Endothelial cell (in vitro differentiated cells): Measurements from ENCODE around the gene ARL6IP6. TPM values are rescaled to one million over a fixed set of nuclear protein-coding genes. Genes with fewer than 3 reads are reported as not detected.

Source experiments
- DNase-seq: peaks from one replicate; pipeline ENCODE4 v3.0.0; 2021; ENCODE audit warnings: low spot score
- H3K27ac Mint-ChIP-seq: one replicate; pipeline ENCODE4 v1.8.0; 2021; ENCODE audit warnings: mixed read lengths, inconsistent platforms; ENCODE audit not compliant: unreplicated experiment
- H3K27me3 Mint-ChIP-seq: one replicate; pipeline ENCODE4 v1.8.0; 2021; ENCODE audit warnings: mild to moderate bottlenecking, moderate library complexity, mixed read lengths, inconsistent platforms; ENCODE audit not compliant: unreplicated experiment
- H3K36me3 Mint-ChIP-seq: one replicate; pipeline ENCODE4 v1.8.0; 2021; ENCODE audit warnings: mild to moderate bottlenecking, low read depth, mixed read lengths, inconsistent platforms; ENCODE audit not compliant: unreplicated experiment
- H3K4me1 Mint-ChIP-seq: one replicate; pipeline ENCODE4 v1.8.0; 2021; ENCODE audit warnings: mild to moderate bottlenecking, mixed read lengths, inconsistent platforms; ENCODE audit not compliant: unreplicated experiment
- H3K4me3 Mint-ChIP-seq: one replicate; pipeline ENCODE4 v1.8.0; 2021; ENCODE audit warnings: mild to moderate bottlenecking, mixed read lengths, inconsistent platforms; ENCODE audit not compliant: unreplicated experiment
- H3K9me3 Mint-ChIP-seq: one replicate; pipeline ENCODE4 v1.8.0; 2021; ENCODE audit warnings: mixed read lengths, inconsistent platforms; ENCODE audit not compliant: unreplicated experiment
- total RNA-seq: library from RNA; stranded (reverse); fragmentation: NEBNext Ultra II Directional; extraction: Animal tissue kit (Norgen Biotek cat#: 25700); gene quantifications from one replicate; pipeline ENCODE4 v1.2.1, GENCODE V29; 2021; ENCODE audit not compliant: unreplicated experiment
- TF ChIP-seq, protein P1 (sequence below): fragments of 200-600 bp; sonication (generic); IDR thresholded peaks from one replicate; pipeline ENCODE4 v1.5.0; 2021; ENCODE audit warnings: antibody characterized with exemption; ENCODE audit not compliant: unreplicated experiment

The ARL6IP6 gene
- total RNA-seq, 1 donor from 2014 or later = 22.7 TPM

DNA sequence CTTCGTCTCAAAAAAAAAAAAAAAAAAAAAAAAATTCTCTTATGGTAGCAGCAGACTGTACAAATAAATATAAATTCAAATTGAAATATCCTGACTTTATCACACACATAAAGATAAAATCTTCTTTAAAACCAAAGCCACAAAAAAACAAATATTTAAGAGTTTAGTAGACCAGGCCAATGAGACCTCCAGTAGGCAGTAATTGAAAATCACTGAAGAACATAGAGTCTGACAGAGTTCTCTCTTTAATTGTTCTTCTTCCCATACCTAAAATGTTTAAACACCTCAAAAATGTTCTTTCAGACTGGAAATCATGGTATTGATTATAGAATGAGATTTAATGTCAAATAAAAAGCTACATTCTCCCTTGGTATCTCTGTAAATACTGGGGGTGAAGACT, 21.9 kb upstream of the ARL6IP6 start:
- no peak overlapping the region for H3K27ac Mint-ChIP-seq

DNA sequence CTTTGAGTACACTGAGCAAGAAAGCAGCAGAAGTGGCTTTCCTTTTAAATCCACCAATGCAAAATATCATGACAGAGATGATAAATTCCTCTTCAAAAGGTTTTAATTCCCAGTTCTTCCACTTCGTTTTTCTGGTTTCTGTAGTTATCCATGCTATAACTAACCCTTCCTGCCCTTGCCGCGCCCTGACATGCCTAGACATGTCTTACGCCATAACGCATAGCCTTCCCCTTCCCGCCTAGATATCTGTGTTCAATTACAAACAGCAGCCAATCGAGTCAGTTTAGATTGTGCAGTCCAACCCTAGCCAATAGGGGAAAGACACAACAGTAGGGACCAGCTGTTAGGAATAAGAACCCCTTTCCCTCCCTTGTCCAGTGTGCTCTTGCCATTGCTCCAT, 17.2 kb upstream of the ARL6IP6 start:
- no peak overlapping the region for H3K27ac Mint-ChIP-seq

More for the DNA sequence above, 21.9 kb upstream of the ARL6IP6 start:
- no peak for DNase-seq
- H3K36me3 Mint-ChIP-seq = peaks cover 9% of the 10 kb centered on the region
- no peaks in the 10 kb centered on the region for H3K9me3 Mint-ChIP-seq
- H3K4me3 Mint-ChIP-seq = no peak overlapping the region
- peaks cover 5% of the 10 kb centered on the region for H3K4me1 Mint-ChIP-seq
- no peaks in the 10 kb centered on the region for H3K27me3 Mint-ChIP-seq
- TF ChIP-seq, protein P1, sequence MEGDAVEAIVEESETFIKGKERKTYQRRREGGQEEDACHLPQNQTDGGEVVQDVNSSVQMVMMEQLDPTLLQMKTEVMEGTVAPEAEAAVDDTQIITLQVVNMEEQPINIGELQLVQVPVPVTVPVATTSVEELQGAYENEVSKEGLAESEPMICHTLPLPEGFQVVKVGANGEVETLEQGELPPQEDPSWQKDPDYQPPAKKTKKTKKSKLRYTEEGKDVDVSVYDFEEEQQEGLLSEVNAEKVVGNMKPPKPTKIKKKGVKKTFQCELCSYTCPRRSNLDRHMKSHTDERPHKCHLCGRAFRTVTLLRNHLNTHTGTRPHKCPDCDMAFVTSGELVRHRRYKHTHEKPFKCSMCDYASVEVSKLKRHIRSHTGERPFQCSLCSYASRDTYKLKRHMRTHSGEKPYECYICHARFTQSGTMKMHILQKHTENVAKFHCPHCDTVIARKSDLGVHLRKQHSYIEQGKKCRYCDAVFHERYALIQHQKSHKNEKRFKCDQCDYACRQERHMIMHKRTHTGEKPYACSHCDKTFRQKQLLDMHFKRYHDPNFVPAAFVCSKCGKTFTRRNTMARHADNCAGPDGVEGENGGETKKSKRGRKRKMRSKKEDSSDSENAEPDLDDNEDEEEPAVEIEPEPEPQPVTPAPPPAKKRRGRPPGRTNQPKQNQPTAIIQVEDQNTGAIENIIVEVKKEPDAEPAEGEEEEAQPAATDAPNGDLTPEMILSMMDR = no peak

DNA sequence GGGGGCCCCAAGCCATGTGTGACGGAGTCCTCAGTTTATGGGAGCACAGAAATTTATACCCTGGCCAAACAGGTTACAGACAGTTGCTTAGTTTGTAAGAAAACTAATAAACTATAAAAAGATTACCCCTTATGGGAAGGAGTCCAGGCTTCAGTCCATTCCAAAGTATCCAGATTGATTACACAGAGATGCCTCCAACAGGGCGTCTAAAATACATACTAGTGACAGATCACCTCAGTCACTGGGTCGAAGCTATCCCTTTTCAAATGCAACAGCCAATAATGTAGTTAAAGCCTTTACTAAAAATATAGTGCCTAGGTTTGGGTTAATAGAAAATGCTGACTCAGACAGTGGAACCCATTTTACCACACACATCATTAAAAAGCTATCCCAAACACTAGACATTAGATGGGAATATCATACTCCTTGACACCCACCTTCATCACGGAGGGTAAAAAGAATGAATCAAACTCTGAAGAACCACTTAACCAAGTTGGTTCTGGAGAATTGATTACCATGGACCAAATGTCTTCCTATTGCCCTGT, 11.9 kb upstream of the ARL6IP6 start:
- peaks cover 3% of the 10 kb centered on the region for H3K27me3 Mint-ChIP-seq
- H3K4me1 Mint-ChIP-seq = peaks cover 22% of the 10 kb centered on the region
- no peak overlapping the region for H3K27ac Mint-ChIP-seq
- H3K36me3 Mint-ChIP-seq = peaks cover 48% of the 10 kb centered on the region
- no peak for DNase-seq
- TF ChIP-seq, protein P1 = no peak
- no peaks in the 10 kb centered on the region for H3K9me3 Mint-ChIP-seq
- no peak overlapping the region for H3K4me3 Mint-ChIP-seq

More for the DNA sequence above, 17.2 kb upstream of the ARL6IP6 start:
- DNase-seq = no peak
- H3K4me3 Mint-ChIP-seq = peak overlapping the region; percentile 19
- H3K4me1 Mint-ChIP-seq = peaks cover 15% of the 10 kb centered on the region
- TF ChIP-seq, protein P1 = no peak
- peaks cover 30% of the 10 kb centered on the region for H3K36me3 Mint-ChIP-seq
- no peaks in the 10 kb centered on the region for H3K9me3 Mint-ChIP-seq
- H3K27me3 Mint-ChIP-seq = peaks cover 3% of the 10 kb centered on the region

DNA sequence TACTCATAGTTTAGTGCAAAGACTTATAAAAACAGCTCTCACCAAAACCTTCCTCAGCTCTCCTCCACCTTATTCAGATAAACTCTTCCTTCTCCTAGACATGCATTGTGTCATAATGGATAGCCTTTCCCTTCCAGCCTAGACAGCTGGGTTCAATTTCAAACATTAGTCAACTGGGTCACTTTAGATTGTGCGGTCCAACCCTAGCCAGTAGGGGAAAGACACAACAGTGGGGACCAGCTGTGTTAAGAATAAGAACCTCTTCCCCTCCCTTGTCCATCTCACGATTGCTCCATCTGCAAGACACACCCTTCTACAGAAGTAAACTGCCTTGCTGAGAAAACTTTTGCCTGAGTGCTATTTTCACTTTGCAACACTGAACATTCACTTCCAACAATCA, 9.7 kb upstream of the ARL6IP6 start:
- Mint-ChIP-seq H3K36me3 (peaks cover 40% of the 10 kb centered on the region), H3K27me3 (peaks cover 3% of the 10 kb centered on the region), H3K27ac (no peak overlapping the region), H3K4me3 (peak overlapping the region; percentile 24), H3K4me1 (peaks cover 17% of the 10 kb centered on the region), H3K9me3 (no peaks in the 10 kb centered on the region)
- DNase-seq = no peak
- TF ChIP-seq, protein P1 = no peak

DNA sequence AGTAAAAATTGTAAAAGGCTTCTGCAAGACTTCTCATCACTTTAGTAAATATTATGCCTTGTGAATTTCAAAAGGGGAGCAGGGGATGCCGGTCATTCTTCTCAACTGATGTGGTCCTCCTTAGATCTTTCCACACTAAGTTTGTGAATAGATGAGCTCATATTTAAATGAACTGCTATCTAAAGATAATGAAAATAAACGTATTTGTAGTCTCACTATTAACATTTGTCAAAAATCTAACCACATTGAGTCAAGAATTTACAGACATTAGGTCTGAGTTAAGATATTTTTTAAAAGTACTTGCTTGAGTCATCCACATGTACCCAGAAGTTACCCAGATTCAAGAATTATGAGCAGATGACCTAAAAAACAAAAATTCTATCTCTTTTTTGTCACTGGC, 7.7 kb upstream of the ARL6IP6 start:
- TF ChIP-seq, protein P1 = no peak
- no peak overlapping the region for H3K4me3 Mint-ChIP-seq
- H3K27ac Mint-ChIP-seq = no peak overlapping the region

More for the DNA sequence above, 7.7 kb upstream of the ARL6IP6 start:
- Mint-ChIP-seq H3K27me3 (peaks cover 5% of the 10 kb centered on the region), H3K9me3 (no peaks in the 10 kb centered on the region), H3K36me3 (peaks cover 44% of the 10 kb centered on the region), H3K4me1 (peaks cover 23% of the 10 kb centered on the region)
- no peak for DNase-seq
